ENCODE results near the gene SLC5A11. TPM values are rescaled to one million over a fixed set of nuclear protein-coding genes. Genes with fewer than 3 reads are reported as not detected.
A peak's percentile ranks its signal among the peaks of the same experiment; 100 is the strongest.

SLC5A11 gene
- total RNA-seq, 1 donor from 2014 or later, result 0.63 TPM

- peaks cover 5% of the 10 kb centered on the region for H3K4me1 Mint-ChIP-seq (ENCODE audit: unreplicated experiment)
- no peak for DNase-seq (ENCODE audit: extremely low spot score, unreplicated experiment)
These were observed 18.8 kb upstream of the SLC5A11 start for GRCh38 chr16:24826817-24827566.

GRCh38 chr16:24829153-24829552 lies 16.6 kb upstream of the SLC5A11 start:
- Mint-ChIP-seq H3K4me3 (no peak overlapping the region), H3K4me1 (ENCODE audit: unreplicated experiment) (peaks cover 5% of the 10 kb centered on the region), H3K36me3 (peaks cover 16% of the 10 kb centered on the region), H3K9me3 (peaks cover 3% of the 10 kb centered on the region), H3K27me3 (no peaks in the 10 kb centered on the region), H3K27ac (no peak overlapping the region)
- no peak for DNase-seq (ENCODE audit: extremely low spot score, unreplicated experiment)
- no peak for TF ChIP-seq CTCF (conservative IDR thresholded peaks at IDR 0.05)

More at GRCh38 chr16:24826817-24827566, 18.8 kb upstream of the SLC5A11 start:
- H3K36me3 Mint-ChIP-seq, result peaks cover 23% of the 10 kb centered on the region
- no peak overlapping the region for H3K4me3 Mint-ChIP-seq
- H3K27me3 Mint-ChIP-seq, result no peaks in the 10 kb centered on the region
- no peak for TF ChIP-seq CTCF (conservative IDR thresholded peaks at IDR 0.05)
- H3K27ac Mint-ChIP-seq, result no peak overlapping the region
- peaks cover 3% of the 10 kb centered on the region for H3K9me3 Mint-ChIP-seq

- H3K9me3 Mint-ChIP-seq, result no peaks in the 10 kb centered on the region
- H3K4me1 Mint-ChIP-seq (ENCODE audit: unreplicated experiment), result no peaks in the 10 kb centered on the region
- H3K27me3 Mint-ChIP-seq, result no peaks in the 10 kb centered on the region
- no peaks in the 10 kb centered on the region for H3K36me3 Mint-ChIP-seq
- no peak overlapping the region for H3K27ac Mint-ChIP-seq
- TF ChIP-seq CTCF (conservative IDR thresholded peaks at IDR 0.05), result no peak
- H3K4me3 Mint-ChIP-seq, result no peak overlapping the region
- DNase-seq (ENCODE audit: extremely low spot score, unreplicated experiment), result no peak
These were observed 12.4 kb upstream of the SLC5A11 start for GRCh38 chr16:24833352-24833751.

GRCh38 chr16:24834459-24835335 lies 11.1 kb upstream of the SLC5A11 start:
- H3K27ac Mint-ChIP-seq, result no peak overlapping the region
- no peak overlapping the region for H3K4me3 Mint-ChIP-seq
- TF ChIP-seq CTCF (conservative IDR thresholded peaks at IDR 0.05), result peak; percentile 59
- H3K36me3 Mint-ChIP-seq, result no peaks in the 10 kb centered on the region
- H3K9me3 Mint-ChIP-seq, result no peaks in the 10 kb centered on the region
- no peaks in the 10 kb centered on the region for H3K27me3 Mint-ChIP-seq
- DNase-seq (ENCODE audit: extremely low spot score, unreplicated experiment), result no peak
- no peaks in the 10 kb centered on the region for H3K4me1 Mint-ChIP-seq (ENCODE audit: unreplicated experiment)

- no peak overlapping the region for H3K4me3 Mint-ChIP-seq
- H3K36me3 Mint-ChIP-seq, result no peaks in the 10 kb centered on the region
- no peaks in the 10 kb centered on the region for H3K27me3 Mint-ChIP-seq
- DNase-seq (ENCODE audit: extremely low spot score, unreplicated experiment), result no peak
- no peak overlapping the region for H3K27ac Mint-ChIP-seq
- no peaks in the 10 kb centered on the region for H3K9me3 Mint-ChIP-seq
- no peaks in the 10 kb centered on the region for H3K4me1 Mint-ChIP-seq (ENCODE audit: unreplicated experiment)
- no peak for TF ChIP-seq CTCF (conservative IDR thresholded peaks at IDR 0.05)
These were observed 8.9 kb upstream of the SLC5A11 start for GRCh38 chr16:24836836-24837235.

Measured in type B pancreatic cell (in vitro differentiated cells).